NCI-H2171 treated with DMSO at 0.1 percent for 48 hours (cell line): ENCODE data around the gene SDHAF3.
A peak's percentile ranks its signal among the peaks of the same experiment; 100 is the strongest.
"Not testable (repeated sequence)": the region's sequence is repeated elsewhere in the genome, so short reads cannot be mapped to it uniquely, and the experiment has no call there.

ENCODE experiments used
- DNase-seq: peaks from one replicate; lab custom pipeline; 2025; lab: John Stamatoyannopoulos, UW

The SDHAF3 gene

GRCh38 chr7:97126483-97127171, 9.1 kb downstream of the SDHAF3 start:
- DNase-seq: no peak

- DNase-seq: no peak
Observed at GRCh38 chr7:97128736-97129135, 11.2 kb downstream of the SDHAF3 start.

- DNase-seq: no peak
Observed at GRCh38 chr7:97130417-97131139, 13.1 kb downstream of the SDHAF3 start.

- no peak for DNase-seq
Observed at GRCh38 chr7:97133159-97133558, 15.7 kb downstream of the SDHAF3 start.

GRCh38 chr7:97138830-97139229, 21.3 kb downstream of the SDHAF3 start:
- DNase-seq: no peak

- peak; percentile 39 for DNase-seq
Observed at GRCh38 chr7:97145068-97145467, 27.6 kb downstream of the SDHAF3 start.

GRCh38 chr7:97149843-97150242, 32.3 kb downstream of the SDHAF3 start:
- no peak for DNase-seq

- no peak for DNase-seq
Observed at GRCh38 chr7:97155897-97156418, 38.5 kb downstream of the SDHAF3 start.

GRCh38 chr7:97159984-97160383, 42.5 kb downstream of the SDHAF3 start:
- DNase-seq: not testable (repeated sequence)

GRCh38 chr7:97161609-97162008, 44.1 kb downstream of the SDHAF3 start:
- DNase-seq: not testable (repeated sequence)

- DNase-seq: no peak
Observed at GRCh38 chr7:97166308-97166707, 48.8 kb downstream of the SDHAF3 start.

- no peak for DNase-seq
Observed at GRCh38 chr7:97167176-97167575, 49.7 kb downstream of the SDHAF3 start.

GRCh38 chr7:97167749-97168148, 50.3 kb downstream of the SDHAF3 start:
- no peak for DNase-seq

- no peak for DNase-seq
Observed at GRCh38 chr7:97174303-97174702, 56.8 kb downstream of the SDHAF3 start.

- DNase-seq: peak; percentile 49
Observed at GRCh38 chr7:97179454-97180104, 62.1 kb downstream of the SDHAF3 start.

- DNase-seq: no peak
Observed at GRCh38 chr7:97187067-97187466, 69.6 kb downstream of the SDHAF3 start.

GRCh38 chr7:97196174-97196573, 78.7 kb downstream of the SDHAF3 start:
- not testable (repeated sequence) for DNase-seq

GRCh38 chr7:97198596-97198995, 81.1 kb downstream of the SDHAF3 start:
- DNase-seq: no peak

- DNase-seq: no peak
Observed at GRCh38 chr7:97200018-97200417, 82.5 kb downstream of the SDHAF3 start.

- no peak for DNase-seq
Observed at GRCh38 chr7:97203957-97204356, 86.5 kb downstream of the SDHAF3 start.

- DNase-seq: no peak
Observed at GRCh38 chr7:97204821-97205220, 87.3 kb downstream of the SDHAF3 start.

GRCh38 chr7:97215556-97215955, 98.1 kb downstream of the SDHAF3 start:
- DNase-seq: peak; percentile 1

GRCh38 chr7:97218767-97219166, 101.3 kb downstream of the SDHAF3 start:
- DNase-seq: no peak
